Muscle of back (tissue), 11 donors: ENCODE results near the gene ZNF609. TPM values are rescaled to one million over a fixed set of nuclear protein-coding genes. Genes with fewer than 3 reads are reported as not detected.

Experiments
- DNase-seq, 3 donors: peaks; one replicate each; pipeline versions ENCODE4 v3.0.0 to v3.0.0-alpha.2; 2013
- polyA plus RNA-seq, 10 donors: library from polyadenylated mRNA; unstranded; fragments of 120-200 nt; gene quantifications; one replicate each; pipeline ENCODE4 v1.2.1, GENCODE V29; 2013; ENCODE audit not compliant: insufficient read length in 10 of 10

Gene ZNF609
- polyA plus RNA-seq, 10 donors = 14.0 to 18.8 (median 16.1) TPM

DNA sequence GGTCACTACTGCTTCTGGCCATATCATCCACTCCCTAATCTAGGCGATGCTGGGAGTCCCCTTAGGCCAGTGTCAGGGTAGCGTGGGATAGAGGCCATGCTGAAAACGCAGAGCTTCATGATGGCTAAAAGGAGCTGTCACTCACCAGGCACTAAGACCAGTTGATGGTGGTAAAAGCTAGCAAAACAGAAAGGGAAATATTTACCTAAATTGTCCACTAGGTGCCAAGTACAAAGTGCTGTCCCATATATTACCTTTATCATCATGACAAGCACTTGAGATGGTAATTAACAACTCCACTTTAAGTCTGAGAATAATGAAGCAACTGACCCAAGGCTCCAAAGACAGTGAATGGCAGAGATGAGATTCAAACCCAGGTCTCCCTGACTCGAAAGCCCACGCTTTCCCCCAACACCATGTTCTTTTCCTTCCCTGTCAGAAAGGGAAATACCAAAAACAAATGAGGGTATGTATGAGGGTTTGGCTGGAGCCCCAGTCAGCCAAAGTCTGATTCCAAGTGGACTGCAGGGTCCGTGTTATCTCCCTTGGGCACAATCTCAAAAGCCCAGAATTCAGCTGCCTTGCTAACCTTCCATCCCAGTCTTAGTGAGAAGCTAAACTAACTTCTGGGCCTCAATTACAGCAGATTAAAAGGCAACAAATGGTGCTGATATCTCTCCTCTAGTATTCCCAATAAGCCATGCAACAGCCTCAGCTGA, 230.4 kb downstream of the ZNF609 start:
- DNase-seq = no peak

DNA sequence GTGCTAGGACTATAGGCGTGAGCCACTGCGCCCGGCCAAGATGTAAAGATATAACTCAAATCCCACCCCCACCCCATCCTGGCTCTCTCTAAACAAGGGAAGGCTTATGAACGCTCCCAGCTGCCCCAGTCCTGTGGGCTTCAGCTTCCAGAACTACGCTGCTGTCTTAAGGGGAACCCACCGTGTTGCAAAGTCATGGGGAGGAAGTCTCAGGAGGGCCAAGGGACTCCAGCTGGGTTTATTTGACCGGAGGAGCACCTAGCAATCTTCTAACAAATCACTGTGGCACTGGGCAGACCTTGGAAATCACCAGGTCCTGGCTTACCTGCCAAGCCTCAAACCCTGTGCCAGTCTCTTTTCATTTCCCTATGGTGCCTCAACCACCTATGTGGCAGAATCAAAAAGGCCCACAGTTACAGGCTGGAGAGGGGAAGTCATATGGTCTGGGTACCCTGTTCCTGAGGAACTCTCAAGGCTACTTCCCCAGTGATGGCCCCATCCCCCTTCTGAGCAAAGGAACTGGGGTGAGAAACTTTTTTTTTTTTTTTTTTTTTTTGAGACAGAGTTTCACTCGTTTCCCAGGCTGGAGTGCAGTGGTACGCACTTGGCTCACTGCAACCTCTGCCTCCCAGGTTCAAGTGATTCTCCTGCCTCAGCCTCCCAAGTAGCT, 231.7 kb downstream of the ZNF609 start:
- no peak for DNase-seq

- DNase-seq = peak; percentile 66 to 78 (median 68)
Measured at GRCh38 chr15:64693134-64693533, 232.8 kb downstream of the ZNF609 start.

- no peak for DNase-seq
Measured at GRCh38 chr15:64694816-64695215, 234.4 kb downstream of the ZNF609 start.

GRCh38 chr15:64695561-64695992, 235.2 kb downstream of the ZNF609 start:
- peak in 1 of 3 donors; percentile 50 for DNase-seq

GRCh38 chr15:64696481-64696880, 236.1 kb downstream of the ZNF609 start:
- DNase-seq = no peak

- no peak for DNase-seq
Measured at GRCh38 chr15:64697911-64698369, 237.6 kb downstream of the ZNF609 start.

DNA sequence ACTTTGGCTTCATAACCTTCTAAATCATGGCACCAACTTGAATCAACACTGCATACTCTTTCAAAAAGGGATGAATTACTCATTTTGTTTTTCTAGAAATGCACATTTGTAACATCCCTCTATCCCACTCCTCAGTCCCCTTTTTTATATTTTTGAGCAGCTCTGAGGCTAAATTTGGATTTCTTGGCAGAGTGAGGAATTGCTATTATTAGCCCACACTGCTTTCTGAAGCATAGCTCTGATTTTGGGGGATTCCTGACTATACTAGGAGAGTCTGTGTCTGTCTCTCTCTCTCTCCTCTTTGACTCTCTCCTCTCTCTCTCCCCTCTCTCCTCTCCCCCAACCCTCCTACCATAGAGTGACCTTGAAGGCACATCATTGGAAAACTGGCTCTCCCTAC, 238.4 kb downstream of the ZNF609 start:
- no peak for DNase-seq

DNA sequence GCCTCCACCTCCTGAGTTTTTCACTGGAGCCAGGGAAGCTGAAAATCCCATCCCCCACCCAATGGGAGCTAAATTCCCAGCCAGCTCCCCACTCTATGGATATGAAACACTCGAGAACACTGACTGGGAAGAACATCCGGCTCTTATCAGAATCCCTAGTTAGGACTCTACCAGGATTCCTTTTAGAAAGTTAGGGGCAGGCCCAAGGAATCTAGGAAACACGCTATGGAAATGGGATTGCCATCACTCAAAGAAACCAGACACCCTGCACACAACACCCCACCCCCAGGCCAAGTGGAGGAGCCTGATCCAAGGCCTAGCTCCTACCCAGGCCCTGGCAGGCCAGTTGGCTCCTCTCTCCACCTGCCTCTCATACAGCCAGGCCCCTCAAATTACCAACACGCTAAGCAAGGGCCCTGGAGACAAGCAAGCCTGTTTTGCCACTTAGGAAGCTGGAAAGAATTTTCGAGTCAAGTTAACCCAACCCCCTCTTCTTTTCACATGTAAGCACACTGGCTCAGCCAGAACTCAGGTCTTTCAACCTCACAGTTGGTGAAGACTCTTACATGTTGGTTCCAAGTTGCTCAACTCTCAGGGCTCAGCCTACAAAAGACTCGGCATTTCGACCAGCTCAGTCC, 239.5 kb downstream of the ZNF609 start:
- DNase-seq = peak; percentile 67 to 82 (median 72)

DNA sequence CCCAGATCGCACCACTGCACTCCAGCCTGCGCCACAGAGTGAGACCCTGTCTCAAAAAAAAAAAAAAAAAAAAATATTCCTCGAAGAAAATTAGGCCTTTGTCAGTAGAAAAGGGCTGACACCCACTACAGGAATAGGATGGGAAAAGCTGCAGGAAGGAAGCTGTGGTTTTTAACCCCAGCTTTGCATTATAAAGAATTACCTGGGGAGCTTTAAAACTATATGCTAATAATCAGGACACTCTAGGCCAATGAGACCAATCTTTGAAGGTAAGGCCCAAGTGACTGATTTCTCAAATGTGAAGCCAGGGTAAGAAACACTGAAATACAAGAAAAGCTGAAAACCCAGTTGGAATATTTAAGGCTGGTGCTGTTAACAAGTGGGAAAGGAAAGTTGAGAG, 240.7 kb downstream of the ZNF609 start:
- DNase-seq = no peak

- no peak for DNase-seq
Measured at GRCh38 chr15:64701482-64702184, 241.3 kb downstream of the ZNF609 start.

GRCh38 chr15:64702816-64703631, 242.6 kb downstream of the ZNF609 start:
- DNase-seq = peak; percentile 96 to 99 (median 97)

DNA sequence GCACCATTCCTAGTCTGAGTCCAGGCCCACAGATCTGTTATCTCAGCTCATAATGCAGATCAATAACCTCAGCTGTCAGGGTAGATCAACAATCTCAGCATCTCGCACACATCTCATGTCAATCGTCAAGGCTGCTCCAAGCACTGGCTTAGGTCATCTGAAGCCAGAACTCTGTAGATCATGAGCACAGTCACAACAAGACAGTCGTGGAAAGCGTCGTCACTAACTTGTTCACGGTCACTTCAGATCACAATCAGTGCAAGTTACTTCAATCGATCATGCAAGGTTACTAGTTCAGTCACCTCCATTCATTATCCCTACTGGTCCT, 243.2 kb downstream of the ZNF609 start:
- no peak for DNase-seq

DNA sequence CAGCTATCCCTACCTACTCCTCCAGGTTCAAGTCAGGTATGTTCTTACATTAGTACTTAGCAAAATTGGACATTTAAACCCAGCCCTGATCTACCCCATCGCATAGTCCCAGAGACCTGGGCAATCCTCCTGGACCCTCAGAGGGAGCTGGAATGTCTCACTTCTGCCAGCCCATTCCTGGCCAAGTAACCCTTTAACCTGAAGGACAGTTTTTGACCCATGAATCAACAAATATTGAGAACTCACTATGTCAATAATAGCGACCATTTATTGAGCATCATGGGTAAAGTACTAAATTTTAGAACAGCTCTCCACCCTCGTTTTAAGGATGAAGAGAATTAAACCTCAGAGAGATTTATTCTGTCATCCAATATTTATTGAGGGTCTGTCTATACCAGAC, 244.6 kb downstream of the ZNF609 start:
- no peak for DNase-seq

- DNase-seq = no peak
Measured at GRCh38 chr15:64706011-64706911, 245.9 kb downstream of the ZNF609 start.

DNA sequence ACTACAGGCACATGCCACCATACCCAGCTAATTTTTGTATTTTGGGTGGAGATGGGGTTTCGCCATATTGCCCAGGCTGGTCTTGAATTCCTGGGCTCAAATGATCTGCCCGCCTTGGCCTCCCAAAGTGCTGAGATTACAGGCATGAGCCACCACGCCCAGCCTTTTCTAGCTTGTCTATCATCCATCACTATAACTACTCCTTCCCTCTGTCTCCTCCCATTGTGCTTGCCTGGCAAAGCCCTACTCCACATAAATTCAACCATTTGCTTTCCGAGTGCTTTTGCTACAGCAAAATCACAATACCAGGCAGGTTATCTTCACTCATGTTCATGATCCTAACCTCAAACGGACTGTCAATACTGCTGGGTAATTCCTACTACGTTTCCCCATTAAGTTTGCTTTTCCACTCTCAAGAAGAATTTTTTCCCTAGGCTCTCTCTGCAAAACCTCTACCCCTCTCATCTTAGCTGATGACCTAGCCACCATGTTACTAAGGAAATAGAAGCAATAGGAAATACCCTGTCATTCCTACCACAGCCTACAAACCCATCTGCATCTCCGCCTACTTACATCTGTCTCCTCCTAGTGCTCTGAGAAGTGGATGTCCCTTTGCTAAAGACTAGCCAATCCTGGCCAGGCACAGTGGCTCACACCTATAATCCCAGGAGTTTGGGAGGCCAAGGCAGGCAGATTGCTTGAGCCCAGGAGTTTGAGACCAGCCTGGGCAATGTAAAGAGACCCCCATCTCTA, 250.5 kb downstream of the ZNF609 start:
- no peak for DNase-seq

DNA sequence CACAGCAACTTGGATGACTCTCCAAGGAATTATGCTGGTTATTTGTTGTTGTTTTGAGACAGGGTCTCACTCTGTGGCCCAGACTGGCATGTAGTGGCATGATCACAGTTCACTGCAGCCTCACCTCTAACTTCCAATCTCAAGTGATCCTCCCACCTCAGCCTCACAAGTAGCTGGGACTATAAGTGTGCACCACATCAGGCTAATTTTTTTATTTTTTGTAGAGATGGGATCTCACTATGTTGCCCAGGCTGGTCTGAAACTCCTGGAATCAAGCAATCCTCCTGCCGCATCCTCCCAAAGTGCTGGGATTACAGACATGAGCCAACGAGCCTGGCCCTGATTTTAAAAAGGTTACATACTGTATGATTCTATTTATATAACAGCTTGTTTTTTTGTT, 252.0 kb downstream of the ZNF609 start:
- DNase-seq = no peak

- no peak for DNase-seq
Measured at GRCh38 chr15:64713592-64713991, 253.2 kb downstream of the ZNF609 start.

DNA sequence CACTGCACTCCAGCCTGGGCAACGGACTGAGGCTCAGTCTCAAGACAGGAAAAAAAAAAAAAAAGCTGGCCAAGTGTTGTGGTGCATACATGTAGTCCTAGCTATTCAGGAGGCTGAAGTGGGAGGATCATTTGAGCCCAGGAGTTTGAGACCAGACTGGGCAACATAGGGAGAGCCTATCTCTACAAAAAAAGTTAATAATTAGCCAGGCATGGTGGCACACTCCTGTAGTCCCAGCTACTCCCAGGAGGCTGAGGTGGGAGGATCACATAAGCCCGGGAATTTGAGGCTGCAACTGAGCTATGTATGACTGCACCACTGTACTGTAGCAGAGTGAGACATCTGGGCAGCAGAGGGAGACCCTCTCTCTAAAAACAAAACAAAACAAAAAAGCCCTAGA, 256.1 kb downstream of the ZNF609 start:
- no peak for DNase-seq

GRCh38 chr15:64717130-64717529, 256.8 kb downstream of the ZNF609 start:
- no peak for DNase-seq
